ENCODE results near the gene CT45A2. TPM values are rescaled to one million over a fixed set of nuclear protein-coding genes. Genes with fewer than 3 reads are reported as not detected.
"Not testable (repeated sequence)": the region's sequence is repeated elsewhere in the genome, so short reads cannot be mapped to it uniquely, and the experiment has no call there.

CT45A2 gene, protein sequence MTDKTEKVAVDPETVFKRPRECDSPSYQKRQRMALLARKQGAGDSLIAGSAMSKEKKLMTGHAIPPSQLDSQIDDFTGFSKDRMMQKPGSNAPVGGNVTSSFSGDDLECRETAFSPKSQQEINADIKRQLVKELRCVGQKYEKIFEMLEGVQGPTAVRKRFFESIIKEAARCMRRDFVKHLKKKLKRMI
- total RNA-seq: not detected
- not detected for polyA plus RNA-seq

DNA sequence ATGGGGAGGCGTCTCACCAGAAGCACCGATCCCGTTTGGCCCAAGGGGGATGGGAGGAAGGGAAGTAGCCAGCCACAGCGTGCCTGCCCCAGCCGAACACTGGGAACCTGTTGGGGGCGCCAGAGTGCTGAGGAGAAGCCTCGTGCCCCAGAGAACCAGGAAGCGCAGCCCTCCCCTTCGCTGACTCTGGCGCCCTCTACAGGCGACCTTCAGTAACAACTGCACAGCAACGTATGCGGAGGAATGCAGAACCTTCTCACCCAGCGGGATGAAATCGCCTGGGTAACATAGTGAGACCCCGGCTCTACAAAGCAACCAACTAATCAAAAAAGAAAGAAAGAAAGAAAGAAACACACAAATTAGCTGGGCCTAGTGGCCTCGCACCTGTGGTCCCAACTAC is at the start of gene CT45A2:
TSS of gene CT45A2 (minus strand) at position 101 of the 400 bp plus-strand sequence. CDS start 3,747 bp downstream, outside the sequence.
- H3K4me1 ChIP-seq (ENCODE audit: insufficient read depth, low read length); H3K4me1 Mint-ChIP-seq; H3K27ac ChIP-seq (ENCODE audit: low read depth, low read length); H3K9me3 Mint-ChIP-seq; POLR2A ChIA-PET (ENCODE audit: partially characterized antibody); intact Hi-C loops (cut with micrococcal nuclease); H3K27me3 ChIP-seq (ENCODE audit: insufficient read depth, low read length); H3K4me3 ChIP-seq (ENCODE audit: low read length in 2 of 2); H3K9me3 ChIP-seq (ENCODE audit: control insufficient read depth in 1 of 2, low read length in 2 of 2); H3K36me3 ChIP-seq (ENCODE audit: insufficient read depth, low read length); CTCF ChIA-PET (ENCODE audit: partially characterized antibody); H3K4me3 Mint-ChIP-seq; DNase-seq; H3K27me3 Mint-ChIP-seq; H3K27ac Mint-ChIP-seq; H3K36me3 Mint-ChIP-seq: not testable (repeated sequence)

DNA sequence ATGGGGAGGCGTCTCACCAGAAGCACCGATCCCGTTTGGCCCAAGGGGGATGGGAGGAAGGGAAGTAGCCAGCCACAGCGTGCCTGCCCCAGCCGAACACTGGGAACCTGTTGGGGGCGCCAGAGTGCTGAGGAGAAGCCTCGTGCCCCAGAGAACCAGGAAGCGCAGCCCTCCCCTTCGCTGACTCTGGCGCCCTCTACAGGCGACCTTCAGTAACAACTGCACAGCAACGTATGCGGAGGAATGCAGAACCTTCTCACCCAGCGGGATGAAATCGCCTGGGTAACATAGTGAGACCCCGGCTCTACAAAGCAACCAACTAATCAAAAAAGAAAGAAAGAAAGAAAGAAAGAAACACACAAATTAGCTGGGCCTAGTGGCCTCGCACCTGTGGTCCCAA is 34.6 kb upstream of the CT45A2 start, which contains the start of gene CT45A8:
TSS of gene CT45A8 (minus strand) at position 101 of the 400 bp plus-strand sequence. CDS start 3,755 bp downstream, outside the sequence.
- H3K27me3 Mint-ChIP-seq; intact Hi-C loops (cut with micrococcal nuclease); H3K36me3 ChIP-seq (ENCODE audit: insufficient read depth, low read length); H3K27ac Mint-ChIP-seq; DNase-seq; H3K36me3 Mint-ChIP-seq; POLR2A ChIA-PET (ENCODE audit: partially characterized antibody); H3K9me3 ChIP-seq (ENCODE audit: control insufficient read depth in 1 of 2, low read length in 2 of 2); H3K27ac ChIP-seq (ENCODE audit: low read depth, low read length); H3K4me1 Mint-ChIP-seq; H3K4me3 ChIP-seq (ENCODE audit: low read length in 2 of 2); H3K4me1 ChIP-seq (ENCODE audit: insufficient read depth, low read length); H3K27me3 ChIP-seq (ENCODE audit: insufficient read depth, low read length); CTCF ChIA-PET (ENCODE audit: partially characterized antibody); H3K4me3 Mint-ChIP-seq; H3K9me3 Mint-ChIP-seq: not testable (repeated sequence)

DNA sequence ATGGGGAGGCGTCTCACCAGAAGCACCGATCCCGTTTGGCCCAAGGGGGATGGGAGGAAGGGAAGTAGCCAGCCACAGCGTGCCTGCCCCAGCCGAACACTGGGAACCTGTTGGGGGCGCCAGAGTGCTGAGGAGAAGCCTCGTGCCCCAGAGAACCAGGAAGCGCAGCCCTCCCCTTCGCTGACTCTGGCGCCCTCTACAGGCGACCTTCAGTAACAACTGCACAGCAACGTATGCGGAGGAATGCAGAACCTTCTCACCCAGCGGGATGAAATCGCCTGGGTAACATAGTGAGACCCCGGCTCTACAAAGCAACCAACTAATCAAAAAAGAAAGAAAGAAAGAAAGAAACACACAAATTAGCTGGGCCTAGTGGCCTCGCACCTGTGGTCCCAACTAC is 17.4 kb upstream of the CT45A2 start, which contains the start of gene CT45A7:
TSS of gene CT45A7 (minus strand) at position 101 of the 400 bp plus-strand sequence. CDS start 3,747 bp downstream, outside the sequence.
- CTCF ChIA-PET (ENCODE audit: partially characterized antibody); H3K27me3 Mint-ChIP-seq; H3K27me3 ChIP-seq (ENCODE audit: insufficient read depth, low read length); POLR2A ChIA-PET (ENCODE audit: partially characterized antibody); H3K4me1 Mint-ChIP-seq; H3K27ac ChIP-seq (ENCODE audit: low read depth, low read length); H3K36me3 ChIP-seq (ENCODE audit: insufficient read depth, low read length); H3K4me3 Mint-ChIP-seq; H3K9me3 Mint-ChIP-seq; H3K36me3 Mint-ChIP-seq; H3K4me3 ChIP-seq (ENCODE audit: low read length in 2 of 2); H3K27ac Mint-ChIP-seq; H3K9me3 ChIP-seq (ENCODE audit: control insufficient read depth in 1 of 2, low read length in 2 of 2); H3K4me1 ChIP-seq (ENCODE audit: insufficient read depth, low read length); DNase-seq; intact Hi-C loops (cut with micrococcal nuclease): not testable (repeated sequence)

DNA sequence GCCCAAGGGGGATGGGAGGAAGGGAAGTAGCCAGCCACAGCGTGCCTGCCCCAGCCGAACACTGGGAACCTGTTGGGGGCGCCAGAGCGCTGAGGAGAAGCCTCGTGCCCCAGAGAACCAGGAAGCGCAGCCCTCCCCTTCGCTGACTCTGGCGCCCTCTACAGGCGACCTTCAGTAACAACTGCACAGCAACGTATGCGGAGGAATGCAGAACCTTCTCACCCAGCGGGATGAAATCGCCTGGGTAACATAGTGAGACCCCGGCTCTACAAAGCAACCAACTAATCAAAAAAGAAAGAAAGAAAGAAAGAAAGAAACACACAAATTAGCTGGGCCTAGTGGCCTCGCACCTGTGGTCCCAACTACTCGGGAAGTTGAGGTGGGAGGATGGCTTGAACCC is 17.1 kb downstream of the CT45A2 start, which contains the start of gene CT45A6:
TSS of gene CT45A6 (minus strand) at position 101 of the 400 bp plus-strand sequence. CDS start 3,794 bp downstream, outside the sequence.
- H3K27ac ChIP-seq (ENCODE audit: low read depth, low read length); H3K27ac Mint-ChIP-seq; H3K4me3 ChIP-seq (ENCODE audit: low read length in 2 of 2); H3K36me3 ChIP-seq (ENCODE audit: insufficient read depth, low read length); H3K27me3 Mint-ChIP-seq; H3K36me3 Mint-ChIP-seq; H3K4me1 Mint-ChIP-seq; intact Hi-C loops (cut with micrococcal nuclease); H3K27me3 ChIP-seq (ENCODE audit: insufficient read depth, low read length); CTCF ChIA-PET (ENCODE audit: partially characterized antibody); DNase-seq; H3K9me3 ChIP-seq (ENCODE audit: control insufficient read depth in 1 of 2, low read length in 2 of 2); H3K4me3 Mint-ChIP-seq; H3K4me1 ChIP-seq (ENCODE audit: insufficient read depth, low read length); POLR2A ChIA-PET (ENCODE audit: partially characterized antibody); H3K9me3 Mint-ChIP-seq: not testable (repeated sequence)

DNA sequence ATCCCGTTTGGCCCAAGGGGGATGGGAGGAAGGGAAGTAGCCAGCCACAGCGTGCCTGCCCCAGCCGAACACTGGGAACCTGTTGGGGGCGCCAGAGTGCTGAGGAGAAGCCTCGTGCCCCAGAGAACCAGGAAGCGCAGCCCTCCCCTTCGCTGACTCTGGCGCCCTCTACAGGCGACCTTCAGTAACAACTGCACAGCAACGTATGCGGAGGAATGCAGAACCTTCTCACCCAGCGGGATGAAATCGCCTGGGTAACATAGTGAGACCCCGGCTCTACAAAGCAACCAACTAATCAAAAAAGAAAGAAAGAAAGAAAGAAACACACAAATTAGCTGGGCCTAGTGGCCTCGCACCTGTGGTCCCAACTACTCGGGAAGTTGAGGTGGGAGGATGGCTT is 34.4 kb downstream of the CT45A2 start, which contains the start of gene CT45A5:
TSS of gene CT45A5 (minus strand) at position 101 of the 400 bp plus-strand sequence. CDS start 3,774 bp downstream, outside the sequence.
- H3K27me3 ChIP-seq (ENCODE audit: insufficient read depth, low read length); H3K9me3 ChIP-seq (ENCODE audit: control insufficient read depth in 1 of 2, low read length in 2 of 2); POLR2A ChIA-PET (ENCODE audit: partially characterized antibody); H3K27ac Mint-ChIP-seq; H3K9me3 Mint-ChIP-seq; H3K27me3 Mint-ChIP-seq; intact Hi-C loops (cut with micrococcal nuclease); DNase-seq; H3K4me3 Mint-ChIP-seq; H3K4me3 ChIP-seq (ENCODE audit: low read length in 2 of 2); H3K4me1 ChIP-seq (ENCODE audit: insufficient read depth, low read length); H3K36me3 ChIP-seq (ENCODE audit: insufficient read depth, low read length); H3K4me1 Mint-ChIP-seq; H3K27ac ChIP-seq (ENCODE audit: low read depth, low read length); H3K36me3 Mint-ChIP-seq; CTCF ChIA-PET (ENCODE audit: partially characterized antibody): not testable (repeated sequence)

DNA sequence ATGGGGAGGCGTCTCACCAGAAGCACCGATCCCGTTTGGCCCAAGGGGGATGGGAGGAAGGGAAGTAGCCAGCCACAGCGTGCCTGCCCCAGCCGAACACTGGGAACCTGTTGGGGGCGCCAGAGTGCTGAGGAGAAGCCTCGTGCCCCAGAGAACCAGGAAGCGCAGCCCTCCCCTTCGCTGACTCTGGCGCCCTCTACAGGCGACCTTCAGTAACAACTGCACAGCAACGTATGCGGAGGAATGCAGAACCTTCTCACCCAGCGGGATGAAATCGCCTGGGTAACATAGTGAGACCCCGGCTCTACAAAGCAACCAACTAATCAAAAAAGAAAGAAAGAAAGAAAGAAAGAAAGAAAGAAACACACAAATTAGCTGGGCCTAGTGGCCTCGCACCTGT is 51.7 kb downstream of the CT45A2 start, which contains the start of gene CT45A3:
TSS of gene CT45A3 (minus strand) at position 101 of the 400 bp plus-strand sequence. CDS start 3,747 bp downstream, outside the sequence.
- H3K27me3 ChIP-seq (ENCODE audit: insufficient read depth, low read length); POLR2A ChIA-PET (ENCODE audit: partially characterized antibody); H3K9me3 ChIP-seq (ENCODE audit: control insufficient read depth in 1 of 2, low read length in 2 of 2); H3K27ac ChIP-seq (ENCODE audit: low read depth, low read length); DNase-seq; H3K27me3 Mint-ChIP-seq; H3K36me3 ChIP-seq (ENCODE audit: insufficient read depth, low read length); H3K27ac Mint-ChIP-seq; H3K9me3 Mint-ChIP-seq; intact Hi-C loops (cut with micrococcal nuclease); H3K4me3 Mint-ChIP-seq; H3K4me1 Mint-ChIP-seq; H3K36me3 Mint-ChIP-seq; CTCF ChIA-PET (ENCODE audit: partially characterized antibody); H3K4me3 ChIP-seq (ENCODE audit: low read length in 2 of 2); H3K4me1 ChIP-seq (ENCODE audit: insufficient read depth, low read length): not testable (repeated sequence)
